H1 (cell line): ENCODE data around the gene MB. TPM values are rescaled to one million over a fixed set of nuclear protein-coding genes. Genes with fewer than 3 reads are reported as not detected.
A peak's percentile ranks its signal among the peaks of the same experiment; 100 is the strongest.

Experiments used
- CTCF ChIA-PET: fragments of 300-600 bp; sonication (Branson Sonifier 250); formaldehyde crosslinking; loops from one replicate; lab custom pipeline; 2021; ENCODE audit not compliant: partially characterized antibody; lab: Charles Lee
- POLR2A ChIA-PET: fragments of 300-600 bp; sonication (Branson Sonifier 250); formaldehyde crosslinking; loops from one replicate; lab custom pipeline; 2021; ENCODE audit warnings: inconsistent platforms; ENCODE audit not compliant: partially characterized antibody; lab: Charles Lee
- DNase-seq, 2 experiments: peaks; one replicate each; pipeline versions ENCODE4 v3.0.0 to v3.0.0-alpha.2; 2010 to 2022; ENCODE audit warnings: low spot score in 2 of 2, low read depth in 1 of 2, mixed read lengths in 1 of 2
- FAIRE-seq: peaks from 2 replicates; lab custom pipeline; 2011; peaks lifted over from hg19 to GRCh38; lab: Jason Lieb, UNC
- H2AFZ ChIP-seq: 2 replicates; pipeline ENCODE4 v1.8.1; 2012; ENCODE audit warnings: low read length, inconsistent platforms
- H2AK5ac ChIP-seq: 2 replicates; pipeline ENCODE4 v1.6.1; 2013; ENCODE audit warnings: low read depth, low read length
- H2BK120ac ChIP-seq: replicated peaks from 2 replicates; pipeline ENCODE3; 2013; ENCODE audit warnings: low read depth, low read length, inconsistent platforms
- H2BK12ac ChIP-seq: 2 replicates; pipeline ENCODE4 v1.6.1; 2013; ENCODE audit warnings: low read depth, low read length
- H2BK15ac ChIP-seq: 2 replicates; pipeline ENCODE4 v1.6.1; 2013; ENCODE audit warnings: low read length
- H2BK20ac ChIP-seq: 2 replicates; pipeline ENCODE4 v1.6.1; 2013; ENCODE audit warnings: low read length
- H2BK5ac ChIP-seq: 2 replicates; pipeline ENCODE4 v1.6.1; 2013; ENCODE audit warnings: low read depth, low read length
- H3K14ac ChIP-seq: 2 replicates; pipeline ENCODE4 v1.6.1; 2013; ENCODE audit warnings: inconsistent platforms; ENCODE audit not compliant: insufficient read length
- H3K18ac ChIP-seq: 2 replicates; pipeline ENCODE4 v1.6.1; 2013; ENCODE audit warnings: low read length; ENCODE audit errors: extremely low read depth
- H3K23ac ChIP-seq: 2 replicates; pipeline ENCODE4 v1.6.1; 2013; ENCODE audit warnings: inconsistent platforms; ENCODE audit not compliant: insufficient read length
- H3K23me2 ChIP-seq: 2 replicates; pipeline ENCODE4 v1.6.1; 2013; ENCODE audit warnings: low read depth, low read length
- H3K27ac ChIP-seq: 2 replicates; pipeline ENCODE4 v1.6.1; 2011; ENCODE audit warnings: low read depth, low read length, inconsistent platforms
- H3K27me3 ChIP-seq, 4 experiments: replicated peaks in 1 of 4; 1 replicate in 1 of 4; 2 replicates in 3 of 4; pipeline versions ENCODE4 v1.6.1 to v1.8.1; 2011 to 2013; ENCODE audit warnings: low read length in 3 of 4, mild to moderate bottlenecking in 3 of 4, inconsistent platforms in 2 of 4, mixed read lengths in 2 of 4, moderate library complexity in 1 of 4; ENCODE audit not compliant: control insufficient read depth in 3 of 4, insufficient read depth in 3 of 4; ENCODE audit errors: extremely low read depth in 1 of 4
- H3K36me3 ChIP-seq, 4 experiments: 2 replicates each; pipeline versions ENCODE4 v1.6.1 to v1.8.1; 2011 to 2013; ENCODE audit warnings: mild to moderate bottlenecking in 4 of 4, low read length in 3 of 4, moderate library complexity in 2 of 4, control low read depth in 1 of 4, inconsistent platforms in 1 of 4; ENCODE audit not compliant: insufficient read depth in 4 of 4, control insufficient read depth in 2 of 4
- H3K4ac ChIP-seq: replicated peaks from 2 replicates; pipeline ENCODE3; 2013; ENCODE audit warnings: low read length, low read depth, mixed read lengths, inconsistent platforms; ENCODE audit not compliant: insufficient read length
- H3K4me1 ChIP-seq, 4 experiments: replicated peaks in 1 of 4; 1 replicate in 1 of 4; 2 replicates in 3 of 4; pipeline versions ENCODE4 v1.6.1 to v1.8.1; 2011 to 2013; ENCODE audit warnings: low read length in 3 of 4, inconsistent platforms in 2 of 4, mixed read lengths in 1 of 4; ENCODE audit not compliant: insufficient read depth in 4 of 4, control insufficient read depth in 3 of 4
- H3K4me2 ChIP-seq, 2 experiments: 2 replicates each; pipeline versions ENCODE4 v1.6.1 to v1.8.1; 2011 to 2013; ENCODE audit warnings: low read depth in 2 of 2, low read length in 2 of 2, control low read depth in 1 of 2, inconsistent platforms in 1 of 2, mild to moderate bottlenecking in 1 of 2; ENCODE audit not compliant: insufficient read depth in 1 of 2
- H3K4me3 ChIP-seq, 4 experiments: fragments of 200-600, 300-600 bp in 1 of 4; sonication (generic), shearing (Covaris generic), sonication (Bioruptor Twin) in 1 of 4; 2 replicates each; pipeline versions ENCODE4 v1.5.1 to v1.8.1; 2011 to 2016; ENCODE audit warnings: low read length in 4 of 4, low read depth in 3 of 4, control low read depth in 2 of 4, inconsistent platforms in 2 of 4, mild to moderate bottlenecking in 2 of 4, mixed read lengths in 1 of 4, moderate library complexity in 1 of 4; ENCODE audit not compliant: insufficient read depth in 2 of 4; ENCODE audit errors: extremely low read depth in 1 of 4
- H3K56ac ChIP-seq: replicated peaks from 2 replicates; pipeline ENCODE3; 2013; ENCODE audit warnings: low read depth, mild to moderate bottlenecking, mixed read lengths, low read length, inconsistent platforms; ENCODE audit not compliant: insufficient read length
- H3K79me1 ChIP-seq: 2 replicates; pipeline ENCODE4 v1.6.1; 2013; ENCODE audit warnings: low read depth, low read length, control low read depth
- H3K79me2 ChIP-seq, 2 experiments: 2 replicates each; pipeline versions ENCODE4 v1.6.1 to v1.8.1; 2012 to 2013; ENCODE audit warnings: low read length in 2 of 2, mild to moderate bottlenecking in 2 of 2, inconsistent platforms in 1 of 2; ENCODE audit not compliant: insufficient read depth in 2 of 2, control insufficient read depth in 1 of 2
- H3K9ac ChIP-seq, 4 experiments: replicated peaks in 1 of 4; 1 replicate in 1 of 4; 2 replicates in 3 of 4; pipeline versions ENCODE4 v1.6.1 to v1.8.1; 2011 to 2013; ENCODE audit warnings: low read depth in 3 of 4, low read length in 3 of 4, control low read depth in 2 of 4, mild to moderate bottlenecking in 2 of 4, moderate library complexity in 2 of 4, inconsistent platforms in 1 of 4; ENCODE audit errors: extremely low read depth in 1 of 4
- H3K9me3 ChIP-seq, 2 experiments: 2 replicates each; pipeline versions ENCODE4 v1.6.1 to v1.8.1; 2012 to 2013; ENCODE audit warnings: mild to moderate bottlenecking in 2 of 2, moderate library complexity in 2 of 2, control low read depth in 1 of 2, inconsistent platforms in 1 of 2, low read depth in 1 of 2, low read length in 1 of 2, mixed read lengths in 1 of 2; ENCODE audit not compliant: insufficient read depth in 2 of 2
- H4K20me1 ChIP-seq, 2 experiments: replicated peaks in 1 of 2; 2 replicates each; pipeline versions ENCODE3 to v1.8.1; 2011 to 2013; ENCODE audit warnings: inconsistent platforms in 2 of 2, low read length in 2 of 2, mild to moderate bottlenecking in 1 of 2; ENCODE audit not compliant: insufficient read depth in 2 of 2, control insufficient read depth in 1 of 2
- H4K5ac ChIP-seq: 2 replicates; pipeline ENCODE4 v1.6.1; 2013; ENCODE audit warnings: low read length, low read depth, mixed read lengths, inconsistent platforms; ENCODE audit not compliant: insufficient read length
- H4K8ac ChIP-seq: 2 replicates; pipeline ENCODE4 v1.8.0; 2013; ENCODE audit warnings: mild to moderate bottlenecking, moderate library complexity, low read length, inconsistent platforms; ENCODE audit not compliant: insufficient read depth; ENCODE audit errors: extremely low read depth
- H4K91ac ChIP-seq: replicated peaks from 2 replicates; pipeline ENCODE3; 2013; ENCODE audit warnings: low read length, mixed read lengths, inconsistent platforms; ENCODE audit not compliant: insufficient read length
- CHD1 ChIP-seq: IDR thresholded peaks from 2 replicates; pipeline ENCODE4 v1.6.1; 2012; ENCODE audit warnings: low read depth, low read length, improper control_type of control experiment
- GTF2F1 ChIP-seq: IDR thresholded peaks from 2 replicates; pipeline ENCODE4 v1.6.1; 2012; ENCODE audit warnings: low read depth, low read length, improper control_type of control experiment, borderline replicate concordance
- JUN ChIP-seq: IDR thresholded peaks from 2 replicates; pipeline ENCODE4 v1.6.1; 2011; ENCODE audit warnings: low read depth, mild to moderate bottlenecking, improper control_type of control experiment, low read length
- NANOG ChIP-seq: IDR thresholded peaks from 2 replicates; pipeline ENCODE4 v1.6.1; 2011; ENCODE audit warnings: low read length, low read depth, mild to moderate bottlenecking, inconsistent platforms; ENCODE audit not compliant: insufficient read depth, poor library complexity, severe bottlenecking
- PHF8 ChIP-seq: fragments of 200-600 bp; sonication (generic); conservative IDR thresholded peaks from 2 replicates; pipeline ENCODE4 v1.7.1; 2012; ENCODE audit warnings: low read depth, mild to moderate bottlenecking, inconsistent platforms, low read length, moderate library complexity
- RAD21 ChIP-seq, 2 experiments: IDR thresholded peaks in 1 of 2; conservative IDR thresholded peaks in 1 of 2; 2 replicates each; pipeline ENCODE4 v1.6.1; 2011; ENCODE audit warnings: low read depth in 2 of 2, low read length in 2 of 2, improper control_type of control experiment in 1 of 2, inconsistent platforms in 1 of 2, mild to moderate bottlenecking in 1 of 2, moderate library complexity in 1 of 2
- RFX5 ChIP-seq: IDR thresholded peaks from 2 replicates; pipeline ENCODE4 v1.6.1; 2011; ENCODE audit warnings: low read depth, low read length, improper control_type of control experiment, borderline replicate concordance
- RXRA ChIP-seq: IDR thresholded peaks from 2 replicates; pipeline ENCODE4 v1.6.1; 2011; ENCODE audit warnings: low read depth, mild to moderate bottlenecking, low read length, moderate library complexity; ENCODE audit not compliant: insufficient read depth
- TAF7 ChIP-seq: optimal IDR thresholded peaks from 2 replicates; pipeline ENCODE3; 2011; ENCODE audit warnings: low read depth, mild to moderate bottlenecking, inconsistent platforms, low read length, moderate library complexity, borderline replicate concordance
- TEAD4 ChIP-seq: IDR thresholded peaks from 2 replicates; pipeline ENCODE4 v1.6.1; 2012; ENCODE audit warnings: low read depth, low read length, inconsistent platforms, mixed read lengths
- WGBS, 2 experiments: shearing (Covaris generic) in 1 of 2; methylation state at CpG; one replicate each; pipeline versions ENCODE4 v1.1.6 to v1.1.7; 2013 to 2015; ENCODE audit warnings: low lambda C conversion rate in 2 of 2, mixed read lengths in 2 of 2, inconsistent platforms in 1 of 2, low coverage in 1 of 2, missing lambda C conversion rate in 1 of 2; ENCODE audit not compliant: insufficient replicate concordance in 2 of 2, insufficient coverage in 1 of 2, insufficient read length in 1 of 2; ENCODE audit errors: extremely low coverage in 1 of 2, missing lambda C conversion rate in 1 of 2; 5-methylcytosine and 5-hydroxymethylcytosine counted together
- polyA plus RNA-seq, 7 experiments: library from polyadenylated mRNA; depleted of rRNA in 3 of 7; stranded (reverse) in 5 of 7; unstranded in 2 of 7; fragments of >200 nt in 5 of 7; fragments of 200-250 nt in 2 of 7; gene quantifications; 1 replicate in 5 of 7; 2 replicates in 1 of 7; 4 replicates in 1 of 7; pipeline versions ENCODE4 v1.2.1 to v1.2.3, GENCODE V29; 2011 to 2013; ENCODE audit warnings: missing spikeins in 2 of 7, mixed read lengths in 2 of 7
- total RNA-seq: library from RNA; stranded (reverse); fragmentation: NEBNext Ultra II Directional; extraction: Animal tissue kit (Norgen Biotek cat#: 25700); gene quantifications from 2 replicates; pipeline ENCODE4 v1.2.1, GENCODE V29; 2021

The MB gene
- total and polyA plus RNA-seq, 2 of the 8 experiments (the other 6 are each of a cell fraction or from before 2014, with no cell fraction given) = 1.5 TPM; not detected in 1

- no peak overlapping the region for H2BK12ac ChIP-seq
- no peak overlapping the region for H2BK20ac ChIP-seq
- no peak overlapping the region for H2BK15ac ChIP-seq
- no peak overlapping the region for H2AFZ ChIP-seq
- no peak overlapping the region for H2BK120ac ChIP-seq
- H3K4me2 ChIP-seq = no peak overlapping the region
- no peak overlapping the region for H3K9ac ChIP-seq
- H3K56ac ChIP-seq = peak overlapping the region; percentile 91
- peaks cover 0 to 16% (median 10%) of the 10 kb centered on the region in 4 experiments; a peak in 4 of 7 replicates for H3K4me1 ChIP-seq
- H2BK5ac ChIP-seq = no peak overlapping the region
- no peaks in the 10 kb centered on the region for H4K20me1 ChIP-seq
- no peak overlapping the region for H3K18ac ChIP-seq
- no peaks in the 10 kb centered on the region for H3K79me2 ChIP-seq
- no peak overlapping the region for H2AK5ac ChIP-seq
- H3K4me3 ChIP-seq = no peak overlapping the region
- no peak overlapping the region for H3K27ac ChIP-seq
- no peak overlapping the region for H3K4ac ChIP-seq
- FAIRE-seq (no peak), DNase-seq (no peak)
- H3K27me3 ChIP-seq = no peaks in the 10 kb centered on the region; a peak in 1 of 7 replicates
- ChIA-PET CTCF (interaction anchor here (1.3 to 1.6 kb wide), 2 partner anchors 8 to 66 kb away, joined by 3 to 4 read pairs; no protein-coding TSS in a partner anchor), POLR2A (no interaction called here)
- no peak overlapping the region for H3K14ac ChIP-seq
- H3K23ac ChIP-seq = no peak overlapping the region
- H3K23me2 ChIP-seq = peaks cover 7% of the 10 kb centered on the region; the same call in 1 of the 2 replicates
- no peak overlapping the region for H4K8ac ChIP-seq
- no peaks in the 10 kb centered on the region for H3K36me3 ChIP-seq
- no peaks in the 10 kb centered on the region for H3K9me3 ChIP-seq
- WGBS, 2 experiments = 100% methylated on average over 1 of the region's 1 CpG
- H4K91ac ChIP-seq = no peak overlapping the region
- H4K5ac ChIP-seq = no peak overlapping the region
- no peaks in the 10 kb centered on the region for H3K79me1 ChIP-seq
- TF ChIP-seq PHF8 = no peak
- TF ChIP-seq JUN = no peak
- no peak for TF ChIP-seq GTF2F1
- no peak for TF ChIP-seq TAF7
- TF ChIP-seq TEAD4 = no peak
- no peak for TF ChIP-seq RXRA
- TF ChIP-seq CHD1 = no peak
- no peak for TF ChIP-seq NANOG
- no peak for TF ChIP-seq RFX5
- no peak for TF ChIP-seq RAD21 (IDR thresholded peaks at IDR 0.05 in 1 of 2, conservative IDR thresholded peaks at IDR 0.05 in 1 of 2; ENCODE audit: low read depth in 2 of 2, low read length in 2 of 2)
These were observed 1.5 kb upstream of the MB start for GRCh38 chr22:35618427-35619223.
